HT-29 (cell line): ENCODE data around the gene CCDC192. TPM values are rescaled to one million over a fixed set of nuclear protein-coding genes. Genes with fewer than 3 reads are reported as not detected.
"Not testable (repeated sequence)": the region's sequence is repeated elsewhere in the genome, so short reads cannot be mapped to it uniquely, and the experiment has no call there.

Source experiments
- DNase-seq: peaks from one replicate; pipeline ENCODE4 v3.0.0-alpha.2; 2015; ENCODE audit warnings: low spot score
- total RNA-seq: library from RNA; depleted of rRNA; stranded (reverse); fragments of >200 nt; shearing (Covaris generic); gene quantifications from 2 replicates; pipeline ENCODE4 v1.2.3, GENCODE V29; 2014

Gene CCDC192
- total RNA-seq, 1 experiment from 2014 or later, result not detected

GRCh38 chr5:127844581-127845021 is 141.4 kb downstream of the CCDC192 start:
- DNase-seq, result peak; percentile 75

DNA sequence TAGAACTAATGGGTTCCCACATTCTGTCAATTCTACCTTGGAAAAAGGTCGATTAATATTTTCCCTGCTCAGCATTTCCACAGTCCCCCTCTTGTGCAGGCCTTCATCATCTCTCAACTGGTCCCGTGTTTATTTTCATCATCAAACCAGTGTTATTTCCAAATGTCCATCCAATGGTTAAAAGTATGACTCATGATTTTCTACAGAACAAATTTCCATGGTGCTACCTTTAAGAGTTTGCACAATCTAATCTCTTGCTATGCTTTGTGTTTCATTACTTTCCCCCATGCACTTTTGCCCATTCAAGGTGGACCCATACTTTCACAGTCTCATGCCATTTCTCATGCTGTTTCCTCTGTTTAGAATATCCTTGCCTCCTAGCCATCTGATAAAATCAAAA is 143.7 kb downstream of the CCDC192 start:
- DNase-seq, result no peak

DNA sequence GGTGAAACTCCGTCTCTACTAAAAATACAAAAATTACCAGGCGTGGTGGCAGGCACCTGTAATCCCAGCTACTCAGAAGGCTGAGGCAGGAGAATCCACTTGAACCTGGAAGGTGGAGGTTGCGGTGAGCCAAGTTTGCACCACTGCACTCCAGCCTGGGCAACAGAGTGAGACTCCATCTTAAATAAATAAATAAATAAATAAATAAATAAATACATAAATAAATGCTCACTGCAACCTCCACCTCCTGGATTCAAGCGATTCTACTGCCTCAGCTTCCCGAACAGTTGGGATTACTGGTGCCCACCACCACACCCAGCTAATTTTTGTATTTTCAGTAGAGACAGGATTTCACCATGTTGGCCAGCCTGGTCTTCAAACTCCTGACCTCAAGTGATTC is 144.4 kb downstream of the CCDC192 start:
- DNase-seq, result not testable (repeated sequence)

DNA sequence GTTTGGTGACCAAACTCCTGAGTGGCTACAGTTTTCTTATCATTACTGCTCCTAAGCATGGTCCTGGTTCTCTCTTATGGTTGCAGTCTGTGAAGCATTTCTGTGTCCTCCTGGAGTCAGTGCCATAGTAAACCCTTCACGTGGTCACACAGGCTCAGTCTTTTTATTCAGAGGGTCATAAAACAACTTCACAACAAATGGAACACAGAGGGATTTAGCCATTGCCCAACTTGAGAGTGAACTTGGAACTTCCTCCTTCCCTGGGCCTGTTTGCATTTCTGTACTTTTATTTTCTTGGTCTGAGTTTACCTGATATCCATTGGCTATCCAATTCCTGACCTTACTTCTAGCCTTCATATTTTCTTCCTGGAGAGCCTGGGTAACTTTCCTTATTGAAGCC is 144.9 kb downstream of the CCDC192 start:
- peak; percentile 54 for DNase-seq

DNA sequence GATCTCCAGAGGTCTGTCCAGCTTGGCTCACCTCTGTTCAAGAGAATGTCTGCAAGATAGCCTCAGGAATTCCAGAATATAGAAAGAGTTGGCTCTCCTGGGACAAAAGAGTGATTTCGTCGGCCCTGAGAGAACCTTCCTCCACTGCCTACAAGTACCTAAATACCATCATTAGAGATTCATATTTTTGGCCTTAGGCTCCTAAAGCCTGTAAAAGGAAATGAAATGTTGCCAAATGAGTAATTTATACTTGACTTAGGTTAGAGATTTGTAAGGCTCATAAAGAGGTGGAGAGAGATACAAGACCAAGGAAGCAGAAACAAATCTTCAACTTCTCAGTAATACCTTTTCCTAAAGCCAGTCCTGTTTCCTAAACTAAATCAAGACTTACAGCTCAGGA is 146.2 kb downstream of the CCDC192 start:
- DNase-seq, result peak; percentile 60

- no peak for DNase-seq
These were observed 146.7 kb downstream of the CCDC192 start for GRCh38 chr5:127849891-127850290.

DNA sequence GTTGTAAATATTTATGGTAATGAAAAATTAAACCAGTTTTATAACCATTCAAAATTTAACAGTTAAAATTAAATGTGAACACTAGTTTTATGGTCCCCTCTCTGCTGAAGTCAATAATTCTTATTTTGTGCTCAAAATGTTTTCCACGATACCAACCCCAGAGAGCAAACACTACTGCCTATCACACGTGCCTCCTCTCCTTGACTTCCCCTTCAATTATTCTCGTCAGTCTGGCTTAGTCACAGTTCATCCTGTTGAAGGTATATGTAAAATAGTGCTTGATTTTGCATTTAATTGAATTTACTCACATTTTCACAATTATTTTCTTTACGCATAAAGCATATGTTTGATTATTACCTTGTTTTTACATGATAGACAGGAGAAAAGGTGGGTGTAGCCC is 148.8 kb downstream of the CCDC192 start:
- no peak for DNase-seq

GRCh38 chr5:127854520-127854919 is 151.3 kb downstream of the CCDC192 start:
- DNase-seq, result peak; percentile 63

DNA sequence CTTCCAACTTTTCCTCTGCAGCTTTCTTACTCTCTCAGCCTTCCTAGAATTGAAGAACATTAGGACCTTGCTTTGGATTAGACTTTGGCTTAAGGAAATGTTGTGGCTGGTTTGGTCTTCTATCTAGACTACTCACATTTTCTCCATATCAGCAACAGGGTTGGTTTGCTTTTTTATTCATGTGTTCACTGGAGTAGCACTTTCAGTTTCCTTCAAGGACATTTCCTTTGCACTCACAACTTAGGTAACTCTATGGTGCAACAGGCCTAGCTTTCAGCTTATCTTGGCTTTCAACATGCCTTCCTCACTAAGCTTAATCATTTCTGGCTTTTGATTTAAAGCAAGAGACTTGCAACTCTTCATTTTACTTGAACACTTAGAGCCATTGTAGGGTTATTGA is 153.1 kb downstream of the CCDC192 start:
- no peak for DNase-seq

GRCh38 chr5:127858116-127858784 is 155.1 kb downstream of the CCDC192 start:
- peak; percentile 60 for DNase-seq

- no peak for DNase-seq
These were observed 157.1 kb downstream of the CCDC192 start for GRCh38 chr5:127860291-127860690.

- no peak for DNase-seq
These were observed 160.0 kb downstream of the CCDC192 start for GRCh38 chr5:127863161-127863560.

GRCh38 chr5:127863610-127864395 is 160.6 kb downstream of the CCDC192 start:
- no peak for DNase-seq

- no peak for DNase-seq
These were observed 161.3 kb downstream of the CCDC192 start for GRCh38 chr5:127864511-127864910.

GRCh38 chr5:127865273-127865672 is 162.1 kb downstream of the CCDC192 start:
- no peak for DNase-seq

- no peak for DNase-seq
These were observed 164.0 kb downstream of the CCDC192 start for GRCh38 chr5:127867022-127867783.

GRCh38 chr5:127870914-127871313 is 167.7 kb downstream of the CCDC192 start:
- no peak for DNase-seq

DNA sequence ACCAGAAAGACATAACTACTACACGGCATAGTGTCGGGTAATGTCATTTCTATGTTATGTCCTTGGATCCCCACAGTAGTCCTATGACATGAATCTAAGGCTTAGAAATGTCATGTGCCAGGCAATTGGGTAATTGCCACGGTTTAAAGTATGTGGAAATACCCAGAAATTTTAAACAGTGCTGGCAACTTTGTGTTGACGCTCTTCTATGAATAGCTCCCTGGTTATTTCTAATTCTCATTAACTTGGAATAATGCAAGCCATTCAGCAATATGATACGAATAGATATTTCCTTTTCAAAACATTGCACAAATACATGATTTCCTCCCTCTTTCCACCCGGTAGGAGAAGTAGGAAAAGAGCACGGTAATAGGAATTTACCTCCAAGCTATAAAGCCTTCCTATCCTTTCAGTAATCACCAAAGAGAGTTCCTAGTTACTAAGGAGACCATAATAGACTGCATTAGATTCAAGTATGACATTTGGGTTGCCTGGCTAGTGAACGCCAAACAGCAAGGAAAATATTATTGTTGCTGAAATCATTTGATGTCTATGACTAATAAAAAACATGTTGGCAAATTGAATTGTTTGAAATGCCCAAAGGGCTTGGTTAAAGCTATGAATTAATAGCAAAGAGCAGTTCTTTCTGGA is 168.4 kb downstream of the CCDC192 start:
- no peak for DNase-seq

- no peak for DNase-seq
These were observed 169.3 kb downstream of the CCDC192 start for GRCh38 chr5:127872494-127872893.

DNA sequence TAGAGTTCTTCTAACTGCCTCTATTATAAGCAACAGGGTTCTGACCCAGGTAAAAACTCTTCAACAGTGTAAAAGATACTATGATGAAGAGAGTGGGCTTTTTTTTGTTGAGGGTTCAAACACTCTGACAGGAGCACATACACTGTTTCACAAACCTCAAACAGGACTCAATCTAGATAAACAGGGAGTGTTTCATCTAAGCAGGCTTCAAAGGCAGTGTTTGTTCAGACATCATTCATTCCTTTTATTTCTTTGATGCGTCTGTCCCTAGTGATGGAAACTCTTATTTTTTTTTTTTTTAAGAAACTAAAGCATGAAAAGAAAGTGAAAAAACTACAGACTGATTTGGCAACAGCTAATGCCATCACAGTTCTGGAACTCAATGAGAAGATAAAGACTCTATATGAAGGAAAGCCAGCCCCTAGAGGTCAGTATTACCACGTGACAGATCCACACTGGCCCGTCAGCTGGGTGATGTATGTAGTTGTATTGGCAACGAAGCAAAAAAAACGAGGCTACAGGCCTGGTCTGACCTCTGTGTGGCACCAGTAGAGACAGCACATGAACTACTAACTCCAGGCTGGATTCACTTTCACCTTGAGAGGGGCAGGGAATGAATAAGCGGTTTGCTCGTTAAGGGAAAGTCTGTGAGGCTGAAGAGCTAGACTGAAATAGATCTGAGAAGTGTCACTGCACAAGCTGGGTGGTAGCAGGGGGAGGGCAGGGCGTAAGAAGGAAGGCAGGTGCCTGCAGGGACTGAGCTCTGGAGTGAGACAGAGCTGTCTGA is 172.2 kb downstream of the CCDC192 start:
- DNase-seq, result peak; percentile 96

- DNase-seq, result no peak
These were observed 173.2 kb downstream of the CCDC192 start for GRCh38 chr5:127876384-127876783.
